GM06990 (cell line): ENCODE data around the gene PHLDB1.

Source experiments
- DNase-seq: peaks from one replicate; pipeline ENCODE4 v3.0.0-alpha.2; 2011; ENCODE audit not compliant: insufficient read length; ENCODE audit errors: extremely low read depth
- H3K27me3 ChIP-seq: replicated peaks from 2 replicates; pipeline ENCODE4 v1.6.0; 2011; ENCODE audit warnings: low read length; ENCODE audit not compliant: control insufficient read depth, insufficient read depth
- H3K36me3 ChIP-seq: 2 replicates; pipeline ENCODE4 v1.5.1; 2011; ENCODE audit warnings: low read length; ENCODE audit not compliant: control insufficient read depth, insufficient read depth
- H3K4me3 ChIP-seq: replicated peaks from 2 replicates; pipeline ENCODE4 v1.5.1; 2011; ENCODE audit warnings: low read depth, mild to moderate bottlenecking, control low read depth, low read length
- TF ChIP-seq, protein P1 (sequence below): IDR thresholded peaks from 2 replicates; pipeline ENCODE4 v1.5.1; 2011; ENCODE audit warnings: low read length, control low read depth, mild to moderate bottlenecking, inconsistent platforms; ENCODE audit not compliant: insufficient read depth, poor library complexity, severe bottlenecking

The PHLDB1 gene

DNA sequence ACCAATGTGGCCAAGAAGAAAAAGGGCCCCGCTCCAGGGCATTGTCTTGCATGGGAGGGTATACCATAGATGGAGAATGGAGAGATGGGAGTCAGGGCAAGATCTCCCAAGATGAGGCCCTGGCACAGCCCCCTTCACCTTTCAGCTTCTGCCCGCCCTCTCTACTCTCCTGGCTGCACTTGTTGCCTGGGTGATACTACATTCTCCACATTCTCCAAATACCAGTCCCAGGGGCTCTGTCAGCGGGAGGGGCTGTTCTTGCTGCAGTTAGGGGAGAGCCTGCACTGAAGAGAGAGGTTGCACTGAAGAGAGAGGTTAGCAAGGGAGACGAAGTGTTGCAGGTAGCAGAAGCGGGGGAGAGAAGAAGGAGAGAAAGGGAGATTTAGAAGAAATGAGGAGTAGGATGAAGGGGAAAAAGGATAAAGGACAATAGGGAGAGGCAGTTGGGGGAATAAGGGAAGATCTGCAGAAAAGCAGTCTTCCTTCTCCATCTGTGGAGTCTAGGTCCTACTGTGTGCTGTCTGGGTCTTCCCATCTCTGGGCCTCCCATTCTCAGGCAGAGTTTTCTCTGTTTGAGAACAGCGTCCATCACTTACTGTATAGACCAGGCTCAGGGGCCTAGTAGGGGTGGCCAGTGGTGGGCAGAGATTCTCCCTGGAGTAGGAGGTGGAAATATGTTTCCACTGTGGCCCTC is 8.0 kb downstream of the PHLDB1 start:
- no peak for DNase-seq
- Histone ChIP-seq H3K36me3 (no peaks in the 10 kb centered on the region), H3K27me3 (peaks cover 3% of the 10 kb centered on the region), H3K4me3 (no peak overlapping the region)
- TF ChIP-seq, protein P1, sequence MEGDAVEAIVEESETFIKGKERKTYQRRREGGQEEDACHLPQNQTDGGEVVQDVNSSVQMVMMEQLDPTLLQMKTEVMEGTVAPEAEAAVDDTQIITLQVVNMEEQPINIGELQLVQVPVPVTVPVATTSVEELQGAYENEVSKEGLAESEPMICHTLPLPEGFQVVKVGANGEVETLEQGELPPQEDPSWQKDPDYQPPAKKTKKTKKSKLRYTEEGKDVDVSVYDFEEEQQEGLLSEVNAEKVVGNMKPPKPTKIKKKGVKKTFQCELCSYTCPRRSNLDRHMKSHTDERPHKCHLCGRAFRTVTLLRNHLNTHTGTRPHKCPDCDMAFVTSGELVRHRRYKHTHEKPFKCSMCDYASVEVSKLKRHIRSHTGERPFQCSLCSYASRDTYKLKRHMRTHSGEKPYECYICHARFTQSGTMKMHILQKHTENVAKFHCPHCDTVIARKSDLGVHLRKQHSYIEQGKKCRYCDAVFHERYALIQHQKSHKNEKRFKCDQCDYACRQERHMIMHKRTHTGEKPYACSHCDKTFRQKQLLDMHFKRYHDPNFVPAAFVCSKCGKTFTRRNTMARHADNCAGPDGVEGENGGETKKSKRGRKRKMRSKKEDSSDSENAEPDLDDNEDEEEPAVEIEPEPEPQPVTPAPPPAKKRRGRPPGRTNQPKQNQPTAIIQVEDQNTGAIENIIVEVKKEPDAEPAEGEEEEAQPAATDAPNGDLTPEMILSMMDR, result no peak

DNA sequence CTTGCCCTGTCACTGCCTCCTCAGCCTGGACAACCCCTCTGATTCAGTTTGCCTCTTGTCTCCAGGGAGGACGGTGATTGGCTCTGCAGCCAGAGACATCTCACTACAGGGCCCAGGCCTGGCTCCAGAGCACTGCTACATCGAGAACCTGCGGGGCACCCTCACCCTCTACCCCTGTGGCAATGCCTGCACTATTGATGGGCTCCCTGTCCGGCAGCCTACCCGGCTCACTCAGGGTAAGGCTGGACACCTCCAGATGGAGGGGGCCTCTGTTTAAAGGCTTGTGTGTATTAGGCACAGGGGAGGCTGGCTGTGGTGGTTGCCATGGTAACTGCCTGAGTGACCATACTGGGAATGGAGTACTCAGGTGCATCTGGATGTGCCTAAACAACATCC is 8.6 kb downstream of the PHLDB1 start:
- Histone ChIP-seq H3K36me3 (no peaks in the 10 kb centered on the region), H3K4me3 (no peak overlapping the region), H3K27me3 (peaks cover 3% of the 10 kb centered on the region)
- DNase-seq, result no peak
- TF ChIP-seq, protein P1, result no peak

DNA sequence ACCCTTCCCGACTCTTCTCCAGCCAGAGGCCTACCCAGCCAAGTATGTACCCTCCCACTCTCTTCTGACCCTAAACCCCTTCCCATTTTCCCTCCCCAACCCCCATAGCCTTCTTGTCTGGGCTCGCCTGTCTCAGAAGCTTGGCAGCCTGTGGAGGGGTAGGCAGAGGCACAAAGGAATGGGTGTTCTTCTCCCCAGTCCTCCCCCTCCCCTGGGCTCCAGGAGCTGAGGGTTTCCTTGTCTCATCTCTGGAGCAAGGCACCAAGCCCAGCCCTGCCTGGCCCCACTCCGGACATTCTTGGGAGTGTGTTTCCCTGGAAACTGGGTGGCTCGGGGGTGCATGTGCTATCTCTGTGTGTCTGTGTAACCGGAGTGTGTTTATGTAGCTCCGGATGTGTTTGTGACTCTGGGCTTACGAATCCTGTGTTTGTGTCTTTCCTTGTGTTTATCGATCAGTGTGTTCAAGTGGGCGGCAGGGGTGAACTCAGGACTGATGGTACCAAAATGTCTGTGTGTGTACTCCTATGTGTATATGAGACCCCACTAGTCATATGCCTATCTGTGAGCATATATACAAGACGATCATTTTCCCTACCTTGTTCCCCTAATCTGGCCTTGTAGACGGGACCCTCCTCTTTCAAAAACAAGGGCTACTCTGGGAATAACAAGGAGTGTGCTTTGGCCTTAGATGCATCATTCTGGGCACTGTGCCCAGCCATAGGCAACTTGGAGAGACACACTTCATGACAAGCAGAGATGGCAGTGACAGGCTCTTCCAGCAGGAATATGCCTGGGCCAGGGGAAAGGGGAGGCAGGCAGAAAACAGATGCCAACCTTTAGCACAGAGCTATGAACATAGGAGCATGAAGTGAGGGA is 10.9 kb downstream of the PHLDB1 start:
- DNase-seq, result no peak
- TF ChIP-seq, protein P1, result no peak
- Histone ChIP-seq H3K27me3 (peaks cover 3% of the 10 kb centered on the region), H3K4me3 (no peak overlapping the region), H3K36me3 (no peaks in the 10 kb centered on the region)

DNA sequence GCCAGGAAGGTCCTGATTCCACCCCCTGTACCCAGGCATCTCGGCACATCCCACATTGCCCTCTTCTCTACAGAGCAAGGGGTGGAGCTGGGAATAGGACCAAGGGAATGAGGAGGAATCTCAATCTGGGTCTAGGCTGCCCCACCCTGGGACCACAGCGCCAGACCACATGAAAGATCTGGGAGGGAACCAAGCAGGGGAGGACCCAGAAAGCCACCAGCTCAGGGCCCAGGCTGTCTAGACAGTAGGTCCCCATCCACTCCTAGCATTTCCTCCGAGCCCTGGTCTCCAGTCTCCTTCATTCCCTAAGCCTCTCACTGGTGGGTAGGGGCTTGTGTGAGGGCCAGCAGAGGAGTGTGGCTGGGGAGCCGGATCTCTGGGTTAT is 11.6 kb downstream of the PHLDB1 start:
- TF ChIP-seq, protein P1, result no peak
- Histone ChIP-seq H3K4me3 (no peak overlapping the region), H3K27me3 (no peaks in the 10 kb centered on the region; the same call in none of the 2 replicates), H3K36me3 (no peaks in the 10 kb centered on the region)
- DNase-seq, result no peak

DNA sequence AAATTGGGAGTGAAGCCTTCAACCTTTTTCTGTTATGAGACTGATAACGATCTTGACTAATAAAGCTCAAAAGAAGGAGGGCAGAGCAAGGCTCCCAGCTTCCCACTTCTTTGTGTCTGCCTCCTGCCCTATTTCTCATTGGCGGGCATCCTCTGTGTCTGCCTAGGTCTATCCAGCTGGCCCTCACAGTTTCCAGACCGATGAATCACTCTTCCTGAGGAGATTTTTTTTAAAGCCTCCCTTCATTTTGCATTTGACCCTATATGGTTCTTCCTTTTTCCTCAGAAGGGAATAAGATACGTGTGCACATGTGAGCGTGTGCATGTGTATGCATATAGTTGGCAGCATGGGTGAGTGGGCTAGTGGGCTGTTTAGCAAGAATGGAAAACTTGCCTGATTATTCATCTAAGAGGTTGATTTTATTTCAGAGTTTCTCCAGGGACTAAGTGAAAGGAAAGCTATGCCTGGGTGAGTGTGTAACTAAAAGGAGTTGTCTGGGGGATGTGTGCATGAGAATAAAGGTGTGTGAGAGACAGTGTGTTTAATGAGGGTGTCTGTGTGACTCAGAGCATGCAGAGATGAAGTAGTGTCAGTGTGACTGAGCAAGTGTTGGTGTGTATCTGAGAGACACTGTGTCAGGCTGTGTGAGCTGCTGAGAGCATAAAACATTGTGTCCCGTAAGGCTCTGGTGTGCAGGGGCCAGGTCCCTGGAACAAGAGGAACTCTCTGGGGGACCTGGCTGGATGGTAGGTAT is 12.2 kb downstream of the PHLDB1 start:
- Histone ChIP-seq H3K4me3 (no peak overlapping the region), H3K27me3 (no peaks in the 10 kb centered on the region; the same call in none of the 2 replicates), H3K36me3 (no peaks in the 10 kb centered on the region)
- TF ChIP-seq, protein P1, result no peak
- DNase-seq, result no peak
